ENCODE data around the gene DLEC1.
"Not testable (repeated sequence)": the region's sequence is repeated elsewhere in the genome, so short reads cannot be mapped to it uniquely, and the experiment has no call there.

The DLEC1 gene

GRCh38 chr3:38038447-38038911 is 529 bp upstream of the DLEC1 start:
- DNase-seq = peak in 3 of 5 experiments; percentile 30 to 86 (median 61)

GRCh38 chr3:38039899-38040261 is 872 bp downstream of the DLEC1 start:
- DNase-seq = peak in 3 of 5 experiments; percentile 37 to 82 (median 61)

GRCh38 chr3:38040401-38040800 is 1.4 kb downstream of the DLEC1 start:
- no peak for DNase-seq

GRCh38 chr3:38043486-38043885 is 4.5 kb downstream of the DLEC1 start:
- no peak for DNase-seq

GRCh38 chr3:38046027-38046426 is 7.0 kb downstream of the DLEC1 start:
- DNase-seq = no peak

- no peak for DNase-seq
Observed at GRCh38 chr3:38046821-38047220, 7.8 kb downstream of the DLEC1 start.

GRCh38 chr3:38047896-38048295 is 8.9 kb downstream of the DLEC1 start:
- DNase-seq = no peak

- no peak for DNase-seq
Observed at GRCh38 chr3:38049358-38050126, 10.5 kb downstream of the DLEC1 start.

- DNase-seq = no peak
Observed at GRCh38 chr3:38051131-38051530, 12.1 kb downstream of the DLEC1 start.

GRCh38 chr3:38053286-38053685 is 14.3 kb downstream of the DLEC1 start:
- DNase-seq = not testable (repeated sequence)

GRCh38 chr3:38053813-38054498 is 14.9 kb downstream of the DLEC1 start:
- not testable (repeated sequence) for DNase-seq

- no peak for DNase-seq
Observed at GRCh38 chr3:38054499-38055001, 15.5 kb downstream of the DLEC1 start.

- no peak for DNase-seq
Observed at GRCh38 chr3:38059148-38059547, 20.1 kb downstream of the DLEC1 start.

- DNase-seq = peak in 1 of 5 experiments; percentile 38
Observed at GRCh38 chr3:38059591-38059990, 20.6 kb downstream of the DLEC1 start.

- no peak for DNase-seq
Observed at GRCh38 chr3:38062809-38063208, 23.8 kb downstream of the DLEC1 start.

GRCh38 chr3:38064453-38064852 is 25.4 kb downstream of the DLEC1 start:
- DNase-seq = not testable (repeated sequence)

GRCh38 chr3:38067508-38068233 is 28.7 kb downstream of the DLEC1 start:
- DNase-seq = no peak

GRCh38 chr3:38070013-38070412 is 31.0 kb downstream of the DLEC1 start:
- DNase-seq = no peak

GRCh38 chr3:38077073-38077472 is 38.1 kb downstream of the DLEC1 start:
- not testable (repeated sequence) for DNase-seq

GRCh38 chr3:38082296-38082695 is 43.3 kb downstream of the DLEC1 start:
- DNase-seq = not testable (repeated sequence)

- not testable (repeated sequence) for DNase-seq
Observed at GRCh38 chr3:38083254-38083653, 44.2 kb downstream of the DLEC1 start.

GRCh38 chr3:38083871-38084333 is 44.9 kb downstream of the DLEC1 start:
- peak in 1 of 5 experiments; percentile 19 for DNase-seq
